Fibroblast of peridontal ligament (primary cell): Measurements from ENCODE around the gene HEG1.

Experiments used
- DNase-seq: peaks from one replicate; pipeline ENCODE4 v3.0.0-alpha.2; 2010; ENCODE audit errors: extremely low read depth

HEG1 gene

GRCh38 chr3:125050488-125051090 is 5.2 kb downstream of the HEG1 start:
- DNase-seq = no peak

- no peak for DNase-seq
Observed at GRCh38 chr3:125048282-125048681, 7.5 kb downstream of the HEG1 start.

GRCh38 chr3:125045965-125046364 is 9.8 kb downstream of the HEG1 start:
- DNase-seq = peak; percentile 82

GRCh38 chr3:125045194-125045593 is 10.6 kb downstream of the HEG1 start:
- DNase-seq = no peak

DNA sequence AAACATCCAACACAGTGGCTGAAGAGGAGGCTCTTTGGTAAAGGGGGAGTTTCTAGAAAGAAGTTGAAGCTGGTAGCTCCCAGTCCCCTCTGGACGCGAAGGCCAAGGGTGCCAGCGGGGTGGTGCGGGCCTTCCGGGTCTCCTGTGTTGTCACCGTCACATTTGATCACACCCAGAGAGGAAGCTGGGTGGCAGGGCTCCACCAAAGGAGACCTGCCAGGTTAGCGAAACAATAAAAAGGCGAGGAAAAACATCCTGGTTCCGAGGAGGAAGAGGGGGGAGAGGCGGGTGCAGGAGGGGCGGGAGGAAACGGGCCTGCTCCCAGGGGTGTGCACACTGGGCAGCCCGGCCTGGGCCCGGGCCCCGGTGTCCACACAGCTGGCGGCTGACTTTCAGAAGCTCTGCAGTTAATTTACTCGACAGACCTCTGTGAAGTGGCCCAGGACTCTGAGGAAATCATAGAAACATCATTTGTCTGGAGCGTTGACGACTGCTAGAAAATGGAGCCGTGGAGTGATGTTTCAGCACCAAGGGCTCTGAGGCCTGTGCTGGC is 12.1 kb downstream of the HEG1 start:
- DNase-seq = no peak

GRCh38 chr3:125042725-125043406 is 12.9 kb downstream of the HEG1 start:
- peak; percentile 69 for DNase-seq

DNA sequence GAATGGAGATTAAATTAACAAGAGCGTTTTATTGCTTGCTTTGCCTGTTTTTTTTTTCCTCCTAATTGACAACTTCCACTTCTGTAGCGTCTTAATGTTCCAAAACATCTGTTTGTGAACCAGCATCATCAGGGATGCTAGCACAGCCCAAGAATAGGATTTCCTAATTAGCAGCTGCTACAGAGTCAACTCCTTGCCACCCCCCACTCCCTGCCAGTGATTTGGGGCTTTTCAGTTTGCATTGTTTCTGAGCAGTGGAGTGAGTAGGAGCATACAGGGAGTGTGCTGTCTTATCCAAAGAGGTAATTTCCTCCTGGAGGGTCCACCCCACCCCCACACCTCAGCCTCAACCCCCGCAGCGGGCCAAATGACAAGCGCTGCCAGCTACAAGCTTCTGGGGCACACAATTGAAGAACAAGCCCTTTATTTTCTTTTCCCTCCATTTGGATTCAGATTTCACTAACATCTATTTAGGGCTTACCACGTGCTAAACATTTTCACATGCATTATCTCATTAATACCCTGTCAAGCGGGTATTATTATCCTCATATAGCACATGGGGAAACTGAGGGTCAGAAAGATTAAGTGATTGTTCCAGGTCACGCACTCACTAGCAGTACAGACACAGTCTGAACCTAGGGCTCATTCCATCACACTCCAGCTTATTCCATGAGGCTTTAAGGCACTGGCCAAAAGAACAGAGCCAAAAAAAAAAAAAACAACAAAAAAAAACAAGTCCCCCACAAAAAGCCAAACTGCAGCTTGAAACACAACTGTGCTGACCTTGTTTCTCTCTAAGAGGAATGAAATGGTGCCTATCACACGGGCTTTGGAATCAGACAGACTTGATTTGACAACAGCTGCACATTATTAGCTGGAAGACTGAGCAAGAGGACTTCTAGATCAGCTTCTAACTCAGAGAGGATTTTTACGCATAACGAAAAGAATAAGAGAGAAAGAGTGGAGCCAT is 16.4 kb downstream of the HEG1 start:
- peak; percentile 63 for DNase-seq

GRCh38 chr3:125037498-125038150 is 18.2 kb downstream of the HEG1 start:
- no peak for DNase-seq

GRCh38 chr3:125035217-125035616 is 20.6 kb downstream of the HEG1 start:
- DNase-seq = no peak

DNA sequence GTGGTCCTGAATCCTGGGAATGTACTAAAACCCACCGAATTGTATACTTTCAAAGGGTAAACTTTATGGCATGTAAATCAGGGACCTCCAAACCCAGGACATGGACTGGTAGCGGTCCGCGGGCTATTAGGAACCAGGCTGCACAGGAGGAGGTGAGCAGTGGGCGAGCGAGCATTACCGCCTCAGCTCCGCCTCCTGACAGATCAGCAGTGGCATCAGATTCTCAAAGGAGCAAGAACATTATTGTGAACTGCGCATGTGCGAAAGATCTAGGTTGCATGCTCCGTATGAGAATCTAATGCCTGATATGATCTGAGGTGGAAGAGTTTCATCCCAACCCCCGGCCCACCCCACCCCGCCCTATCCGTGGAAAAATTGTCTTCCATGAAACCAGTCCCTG is 22.2 kb downstream of the HEG1 start:
- DNase-seq = no peak

GRCh38 chr3:125033135-125033534 is 22.7 kb downstream of the HEG1 start:
- no peak for DNase-seq

- no peak for DNase-seq
Observed at GRCh38 chr3:125032683-125033082, 23.1 kb downstream of the HEG1 start.

DNA sequence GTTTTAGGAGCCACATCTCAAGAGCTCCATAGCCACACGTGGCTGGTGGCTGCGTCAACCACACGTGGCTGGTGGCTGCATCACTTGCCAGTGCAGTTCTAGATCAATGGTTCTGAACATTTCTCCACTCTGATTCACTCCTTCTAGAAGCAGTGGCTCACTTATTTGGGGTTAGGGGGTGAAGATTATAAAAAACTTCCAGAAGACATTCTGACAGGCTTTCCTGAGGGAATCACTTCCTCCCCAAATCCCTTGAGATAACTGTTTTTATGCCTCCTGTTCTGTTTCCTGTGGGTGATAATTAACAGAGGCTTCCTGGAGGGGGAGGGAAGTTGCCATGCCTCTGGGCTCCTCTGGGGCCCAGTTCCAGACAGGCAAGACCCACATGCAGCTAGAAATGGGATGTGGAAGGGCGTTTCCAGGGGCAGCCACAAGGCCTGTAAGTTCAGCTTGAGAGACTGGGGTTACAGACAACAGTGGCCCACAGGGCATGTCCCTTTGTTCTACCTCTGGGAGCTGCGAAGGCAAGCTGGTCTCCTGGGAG is 23.6 kb downstream of the HEG1 start:
- no peak for DNase-seq

GRCh38 chr3:125031544-125031943 is 24.3 kb downstream of the HEG1 start:
- DNase-seq = no peak

DNA sequence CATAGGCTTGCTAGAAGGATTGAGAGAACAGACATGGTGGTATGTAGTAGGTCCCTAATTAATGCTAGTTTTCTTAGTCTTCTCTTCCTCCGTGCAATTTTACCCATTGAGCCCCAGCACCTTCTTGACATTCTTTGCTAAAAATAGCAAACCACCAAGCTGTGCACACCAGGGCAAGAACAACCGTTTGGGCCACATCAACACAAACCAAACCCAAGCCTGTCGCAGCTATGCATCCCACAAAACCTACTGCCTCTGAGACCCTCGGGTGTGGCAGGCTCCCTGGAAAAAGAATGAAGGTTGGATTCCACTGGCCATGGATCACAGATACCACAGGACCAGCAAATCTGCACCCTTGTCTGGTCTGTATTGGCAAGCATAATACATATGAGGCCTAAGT is 27.1 kb downstream of the HEG1 start:
- DNase-seq = no peak

DNA sequence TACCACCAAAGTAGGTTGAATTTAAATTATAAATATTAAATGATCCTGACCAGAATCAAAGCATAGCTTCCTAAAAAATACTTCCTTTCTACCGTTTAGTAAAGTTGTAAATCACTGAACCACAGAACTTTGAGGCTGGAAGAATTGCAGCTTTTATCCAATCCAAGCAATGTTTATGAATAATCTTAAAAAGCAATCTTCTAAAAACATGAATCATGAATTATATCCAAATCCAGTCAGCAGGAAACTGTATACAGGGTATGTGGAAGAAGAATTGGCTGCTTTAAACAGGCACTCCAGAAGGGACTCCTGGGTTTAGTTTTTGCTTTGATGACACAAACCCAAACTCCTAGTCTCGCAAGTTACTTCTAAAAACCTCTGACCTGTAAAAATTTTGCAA is 30.2 kb downstream of the HEG1 start:
- DNase-seq = peak; percentile 66

GRCh38 chr3:125024817-125025216 is 31.0 kb downstream of the HEG1 start:
- DNase-seq = no peak

- DNase-seq = no peak
Observed at GRCh38 chr3:125023833-125024555, 31.8 kb downstream of the HEG1 start.

- DNase-seq = no peak
Observed at GRCh38 chr3:125022206-125022605, 33.6 kb downstream of the HEG1 start.

GRCh38 chr3:125019271-125019670 is 36.5 kb downstream of the HEG1 start:
- no peak for DNase-seq

GRCh38 chr3:125017406-125017805 is 38.4 kb downstream of the HEG1 start:
- DNase-seq = no peak
